Stimulated activated CD4-positive, alpha-beta T cell treated with anti-CD3 and anti-CD28 coated beads, Interleukin-1b, Interleukin-23, amount 100 ng/mL, for 24 hours (primary cell): ENCODE data around the gene NACC1.

Experiments used
- DNase-seq, 4 experiments: peaks; one replicate each; pipeline ENCODE4 v3.0.0-alpha.2; 2020; ENCODE audit warnings: low read depth in 4 of 4, low spot score in 1 of 4

Gene NACC1

GRCh38 chr19:13118424-13119193 is 545 bp downstream of the NACC1 start:
- DNase-seq, result no peak

GRCh38 chr19:13119627-13120026 is 1.6 kb downstream of the NACC1 start:
- DNase-seq, result no peak

- DNase-seq, result no peak
Measured at GRCh38 chr19:13120031-13120430, 2.0 kb downstream of the NACC1 start.

- no peak for DNase-seq
Measured at GRCh38 chr19:13120817-13121216, 2.8 kb downstream of the NACC1 start.

GRCh38 chr19:13121551-13122274 is 3.6 kb downstream of the NACC1 start:
- no peak for DNase-seq

- DNase-seq, result no peak
Measured at GRCh38 chr19:13122275-13122878, 4.3 kb downstream of the NACC1 start.

GRCh38 chr19:13122980-13123957 is 5.2 kb downstream of the NACC1 start:
- DNase-seq, result no peak

GRCh38 chr19:13127051-13127450 is 9.0 kb downstream of the NACC1 start:
- no peak for DNase-seq

- DNase-seq, result no peak
Measured at GRCh38 chr19:13127811-13128575, 9.9 kb downstream of the NACC1 start.

GRCh38 chr19:13128583-13128982 is 10.5 kb downstream of the NACC1 start:
- DNase-seq, result no peak

GRCh38 chr19:13129384-13129783 is 11.3 kb downstream of the NACC1 start:
- no peak for DNase-seq

GRCh38 chr19:13130886-13131490 is 12.9 kb downstream of the NACC1 start:
- DNase-seq, result no peak

- peak in 1 of 4 experiments; percentile 71 for DNase-seq
Measured at GRCh38 chr19:13132471-13133180, 14.6 kb downstream of the NACC1 start.

- DNase-seq, result no peak
Measured at GRCh38 chr19:13133241-13133870, 15.3 kb downstream of the NACC1 start.

- no peak for DNase-seq
Measured at GRCh38 chr19:13134626-13135025, 16.6 kb downstream of the NACC1 start.

- no peak for DNase-seq
Measured at GRCh38 chr19:13135068-13136062, 17.3 kb downstream of the NACC1 start.

GRCh38 chr19:13137290-13137794 is 19.3 kb downstream of the NACC1 start:
- DNase-seq, result no peak
